Measurements from ENCODE around the gene ARHGAP6.
"Not testable (repeated sequence)": the region's sequence is repeated elsewhere in the genome, so short reads cannot be mapped to it uniquely, and the experiment has no call there.

Gene ARHGAP6

GRCh38 chrX:11641349-11642065, 24.2 kb downstream of the ARHGAP6 start:
- DNase-seq (ENCODE audit: low read depth, low spot score): no peak

- no peak for DNase-seq (ENCODE audit: low read depth, low spot score)
Observed at GRCh38 chrX:11640089-11640488, 25.6 kb downstream of the ARHGAP6 start.

- DNase-seq (ENCODE audit: low read depth, low spot score): no peak
Observed at GRCh38 chrX:11632732-11633131, 33.0 kb downstream of the ARHGAP6 start.

GRCh38 chrX:11629593-11630211, 36.0 kb downstream of the ARHGAP6 start:
- no peak for DNase-seq (ENCODE audit: low read depth, low spot score)

DNA sequence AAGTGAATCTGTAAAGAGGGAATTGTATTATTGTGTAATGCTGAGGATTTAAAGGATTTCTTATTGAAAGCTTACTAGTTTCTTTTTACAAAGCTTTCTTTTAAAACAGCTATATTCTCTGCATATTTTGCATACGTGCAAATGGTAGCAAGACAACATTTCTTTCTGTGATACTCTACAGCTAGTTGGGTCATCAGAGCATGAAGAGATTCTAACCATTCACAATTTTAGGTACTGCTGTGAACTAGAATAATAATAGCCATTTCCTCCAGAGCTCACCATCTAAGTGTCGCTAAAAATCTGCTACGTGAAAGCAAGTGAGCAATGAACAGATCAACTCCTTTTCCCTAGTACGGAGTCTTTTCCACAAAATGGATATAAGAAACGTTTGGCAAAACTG, 37.3 kb downstream of the ARHGAP6 start:
- no peak for DNase-seq (ENCODE audit: low read depth, low spot score)

GRCh38 chrX:11626351-11626750, 39.4 kb downstream of the ARHGAP6 start:
- no peak for DNase-seq (ENCODE audit: low read depth, low spot score)

- no peak for DNase-seq (ENCODE audit: low read depth, low spot score)
Observed at GRCh38 chrX:11619441-11619840, 46.3 kb downstream of the ARHGAP6 start.

GRCh38 chrX:11614253-11614652, 51.5 kb downstream of the ARHGAP6 start:
- DNase-seq (ENCODE audit: low read depth, low spot score): not testable (repeated sequence)

GRCh38 chrX:11611965-11612364, 53.8 kb downstream of the ARHGAP6 start:
- no peak for DNase-seq (ENCODE audit: low read depth, low spot score)

DNA sequence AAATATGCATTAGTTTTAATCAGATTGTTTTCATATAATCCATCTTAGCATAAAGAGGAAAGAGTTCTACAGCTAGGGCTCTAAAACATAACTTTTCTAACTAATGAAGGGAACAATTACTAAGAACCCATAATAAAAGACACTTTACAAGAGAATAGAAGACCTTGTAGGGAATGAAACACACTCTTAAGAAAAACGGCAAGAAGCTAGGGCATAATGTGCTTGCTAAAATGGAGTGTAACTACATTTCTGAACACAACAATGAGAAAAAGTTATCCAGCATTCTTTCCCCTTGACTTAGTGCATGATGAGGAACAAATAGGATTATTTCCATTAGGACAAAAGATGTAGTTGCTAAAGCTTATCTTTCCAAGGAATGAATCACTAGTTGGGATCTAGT, 54.6 kb downstream of the ARHGAP6 start:
- no peak for DNase-seq (ENCODE audit: low read depth, low spot score)

GRCh38 chrX:11609109-11609508, 56.6 kb downstream of the ARHGAP6 start:
- no peak for DNase-seq (ENCODE audit: low read depth, low spot score)

- DNase-seq (ENCODE audit: low read depth, low spot score): no peak
Observed at GRCh38 chrX:11606408-11606807, 59.3 kb downstream of the ARHGAP6 start.

DNA sequence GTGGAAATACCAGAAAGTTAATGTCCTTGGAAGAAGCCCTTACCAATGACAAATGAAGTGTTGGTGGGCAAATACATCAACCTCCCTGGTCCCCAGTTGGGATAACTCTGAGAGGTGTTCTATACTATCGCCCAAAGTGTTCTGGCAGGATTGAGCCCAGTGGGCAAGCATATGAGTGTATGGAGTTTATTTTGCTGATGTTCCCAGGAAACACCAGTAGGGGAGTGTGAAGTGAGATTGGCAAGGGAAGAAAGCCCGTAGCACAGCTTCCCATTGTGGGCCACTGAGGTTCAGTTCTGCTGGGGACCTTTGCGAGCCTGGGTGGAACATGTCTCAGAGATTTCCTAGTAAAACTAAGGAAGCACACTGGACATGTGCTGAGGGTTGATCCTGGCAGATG, 65.1 kb downstream of the ARHGAP6 start:
- no peak for DNase-seq (ENCODE audit: low read depth, low spot score)

GRCh38 chrX:11597479-11597878, 68.2 kb downstream of the ARHGAP6 start:
- no peak for DNase-seq (ENCODE audit: low read depth, low spot score)

GRCh38 chrX:11591723-11592346, 73.9 kb downstream of the ARHGAP6 start:
- no peak for DNase-seq (ENCODE audit: low read depth, low spot score)

DNA sequence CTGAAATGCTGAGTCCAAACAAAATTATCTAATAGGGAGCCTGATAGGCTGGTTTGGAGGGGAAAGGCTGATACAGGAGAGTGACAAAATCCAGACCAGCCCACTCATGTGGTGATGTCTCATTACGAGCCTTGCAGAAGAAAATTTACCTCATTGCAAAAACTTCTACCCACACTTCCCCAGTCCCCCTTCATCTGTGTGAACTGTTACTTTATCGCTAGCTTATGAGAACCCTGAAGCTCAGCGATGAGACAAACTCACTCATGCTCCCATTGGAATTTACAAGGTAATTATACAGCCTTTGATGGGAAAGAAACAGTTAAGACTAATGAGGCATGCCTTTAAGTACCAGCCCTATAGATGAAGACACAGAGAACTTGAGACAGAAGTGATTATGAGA, 76.1 kb downstream of the ARHGAP6 start:
- DNase-seq (ENCODE audit: low read depth, low spot score): no peak

DNA sequence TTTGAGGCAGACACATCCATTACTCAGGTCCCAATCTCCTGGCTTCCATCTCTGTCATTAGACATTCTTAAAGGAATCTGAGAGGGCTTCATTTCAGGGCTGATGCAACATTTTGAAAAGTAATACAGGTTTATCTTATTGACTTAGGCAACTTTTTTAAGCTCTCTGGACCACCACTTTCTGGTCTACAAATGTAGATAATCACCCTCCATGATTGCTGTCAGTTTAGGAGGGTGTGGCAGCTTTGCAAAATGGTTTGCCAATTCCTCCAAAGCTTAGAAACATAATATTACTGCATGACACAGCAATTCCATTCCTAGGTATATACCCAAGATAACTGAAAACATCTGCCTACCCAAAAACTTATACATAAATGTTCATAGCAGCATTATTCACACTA, 77.6 kb downstream of the ARHGAP6 start:
- DNase-seq (ENCODE audit: low read depth, low spot score): no peak

GRCh38 chrX:11585174-11585573, 80.5 kb downstream of the ARHGAP6 start:
- no peak for DNase-seq (ENCODE audit: low read depth, low spot score)

DNA sequence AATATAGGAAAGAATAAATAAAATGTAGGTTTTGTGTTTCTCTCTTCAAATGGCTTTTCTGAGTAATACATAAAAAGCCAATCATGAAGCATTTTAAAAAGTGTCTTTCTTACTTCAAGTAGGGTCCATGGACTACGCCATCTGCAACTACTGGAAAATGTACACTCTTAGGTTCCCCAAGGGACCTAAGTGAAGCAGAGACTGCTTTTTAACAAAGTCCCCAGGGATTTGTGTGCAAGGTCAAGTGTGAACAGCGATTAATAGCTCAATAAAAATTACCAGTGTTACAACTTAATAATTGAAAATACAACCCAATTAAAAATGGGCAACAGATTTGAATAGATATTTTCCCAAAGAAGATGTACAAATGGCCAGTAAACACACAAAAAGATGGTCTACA, 84.9 kb downstream of the ARHGAP6 start:
- DNase-seq (ENCODE audit: low read depth, low spot score): no peak

DNA sequence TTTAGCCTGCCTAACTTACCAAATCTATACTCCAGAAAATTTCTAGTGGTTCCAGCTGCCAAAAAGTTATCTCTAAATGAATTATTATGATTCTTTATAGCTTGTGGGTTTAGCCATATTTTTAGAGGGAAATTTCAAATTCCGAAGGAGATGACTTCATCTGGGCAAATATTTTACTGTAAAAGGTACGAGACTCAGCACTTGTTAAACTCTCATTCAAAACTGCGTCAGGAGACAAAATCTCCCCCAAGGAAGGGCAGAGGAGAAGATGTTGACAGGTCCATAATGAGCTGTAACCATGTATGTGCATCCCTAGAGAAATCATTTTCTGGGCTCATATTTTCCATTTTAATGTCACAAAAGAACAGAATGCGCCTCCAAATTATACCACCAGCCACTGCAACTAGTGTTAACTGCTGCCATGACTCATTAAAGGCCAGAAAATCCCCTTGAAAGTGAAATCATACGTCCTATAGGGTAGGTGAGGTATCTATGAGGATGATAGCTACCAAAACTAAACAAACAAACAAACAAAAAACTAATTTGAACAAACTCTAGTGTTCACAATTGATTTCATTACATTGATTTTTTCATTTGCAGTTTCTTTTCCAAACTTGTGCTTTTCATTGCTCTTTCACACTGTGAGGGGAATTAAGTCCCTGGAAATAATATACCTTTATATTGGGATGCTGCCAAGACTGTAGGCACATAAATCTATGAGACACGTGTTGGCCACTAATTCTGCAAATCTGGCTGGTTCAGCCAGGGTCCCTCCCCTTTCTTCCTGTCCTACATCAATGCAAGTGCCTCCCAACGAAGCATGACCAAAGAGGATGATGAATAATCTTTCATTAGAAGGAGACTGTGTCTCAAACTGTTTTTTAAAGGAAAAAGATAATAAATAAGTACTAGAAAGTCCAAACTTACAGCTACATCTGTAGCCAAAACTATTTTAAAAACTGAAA, 85.8 kb downstream of the ARHGAP6 start:
- DNase-seq (ENCODE audit: low read depth, low spot score): no peak

- DNase-seq (ENCODE audit: low read depth, low spot score): not testable (repeated sequence)
Observed at GRCh38 chrX:11578301-11578700, 87.4 kb downstream of the ARHGAP6 start.

GRCh38 chrX:11577603-11578002, 88.1 kb downstream of the ARHGAP6 start:
- no peak for DNase-seq (ENCODE audit: low read depth, low spot score)
